ENCODE measurements around the gene SPATA31D3. TPM values are rescaled to one million over a fixed set of nuclear protein-coding genes. Genes with fewer than 3 reads are reported as not detected.

SPATA31D3 gene
- total and polyA plus RNA-seq, 2 of the 13 experiments (the other 11 are each of a cell fraction or from before 2014, with no cell fraction given): not detected

- TF ChIP-seq ZNF512B (CRISPR knock-in tag; IDR thresholded peaks at IDR 0.05; ENCODE audit: borderline replicate concordance) (no peak), ZNF207 (IDR thresholded peaks at IDR 0.05; ENCODE audit: borderline replicate concordance) (no peak), ZBTB40 (IDR thresholded peaks at IDR 0.05) (no peak), ZBTB40 (CRISPR knock-in tag; IDR thresholded peaks at IDR 0.05) (no peak), KDM5B (CRISPR knock-in tag; IDR thresholded peaks at IDR 0.05; ENCODE audit: borderline replicate concordance) (no peak), ZNF784 (CRISPR knock-in tag; IDR thresholded peaks at IDR 0.05; ENCODE audit: borderline replicate concordance) (no peak)
These were observed 44.4 kb upstream of the SPATA31D3 start (continued) for GRCh38 chr9:81898851-81899250.
